ENCODE measurements around the gene MARVELD2.
"Not testable (repeated sequence)": the region's sequence is repeated elsewhere in the genome, so short reads cannot be mapped to it uniquely, and the experiment has no call there.

The MARVELD2 gene

GRCh38 chr5:69414885-69415583 is at the start of gene MARVELD2:
Gene MARVELD2, plus strand, starts transcription at chr5:69415116. Its CDS starts 4,270 bp downstream, at chr5:69419386.
- DNase-seq = peak; percentile 77

GRCh38 chr5:69367697-69368279 is 47.1 kb upstream of the MARVELD2 start:
- no peak for DNase-seq

- DNase-seq = peak; percentile 25
Observed at GRCh38 chr5:69368458-69369339, 46.2 kb upstream of the MARVELD2 start.

GRCh38 chr5:69369340-69370121 is 45.4 kb upstream of the MARVELD2 start, which contains the start of the genes AK6, RAD17 and TAF9:
Gene AK6, minus strand, starts transcription at chr5:69369520. Its CDS starts 30 bp downstream, at chr5:69369490.
Gene RAD17, plus strand, starts transcription at chr5:69369818. Its CDS starts 2,391 bp downstream, at chr5:69372209.
Gene TAF9, minus strand, starts transcription at chr5:69369520. Its CDS starts 3,783 bp downstream, at chr5:69365737.
- peak; percentile 93 for DNase-seq

- not testable (repeated sequence) for DNase-seq
Observed at GRCh38 chr5:69370335-69370734, 44.6 kb upstream of the MARVELD2 start.

- no peak for DNase-seq
Observed at GRCh38 chr5:69372394-69372793, 42.5 kb upstream of the MARVELD2 start.

GRCh38 chr5:69374911-69375446 is 39.9 kb upstream of the MARVELD2 start:
- DNase-seq = no peak

GRCh38 chr5:69378376-69378775 is 36.5 kb upstream of the MARVELD2 start:
- DNase-seq = no peak

- no peak for DNase-seq
Observed at GRCh38 chr5:69404659-69405330, 10.1 kb upstream of the MARVELD2 start.

GRCh38 chr5:69415584-69415958 is 655 bp downstream of the MARVELD2 start:
- DNase-seq = no peak

- no peak for DNase-seq
Observed at GRCh38 chr5:69416180-69416579, 1.3 kb downstream of the MARVELD2 start.

- DNase-seq = no peak
Observed at GRCh38 chr5:69416699-69417098, 1.8 kb downstream of the MARVELD2 start.

- DNase-seq = no peak
Observed at GRCh38 chr5:69418554-69418953, 3.6 kb downstream of the MARVELD2 start.

GRCh38 chr5:69431424-69432303 is 16.7 kb downstream of the MARVELD2 start:
- no peak for DNase-seq

- DNase-seq = peak; percentile 32
Observed at GRCh38 chr5:69432412-69433206, 17.7 kb downstream of the MARVELD2 start.

GRCh38 chr5:69435276-69435884 is 20.5 kb downstream of the MARVELD2 start:
- DNase-seq = not testable (repeated sequence)

- no peak for DNase-seq
Observed at GRCh38 chr5:69444127-69444754, 29.3 kb downstream of the MARVELD2 start.

GRCh38 chr5:69449511-69449910 is 34.6 kb downstream of the MARVELD2 start:
- no peak for DNase-seq

- peak; percentile 88 for DNase-seq
Observed at GRCh38 chr5:69450116-69450515, 35.2 kb downstream of the MARVELD2 start.

Measured in suppressor macrophage treated with lipopolysaccharide for 4 hours (primary cell).